ENCODE results near the gene NEDD8. TPM values are rescaled to one million over a fixed set of nuclear protein-coding genes. Genes with fewer than 3 reads are reported as not detected.

The NEDD8 gene
- polyA plus RNA-seq, 1 donor = 176 TPM

DNA sequence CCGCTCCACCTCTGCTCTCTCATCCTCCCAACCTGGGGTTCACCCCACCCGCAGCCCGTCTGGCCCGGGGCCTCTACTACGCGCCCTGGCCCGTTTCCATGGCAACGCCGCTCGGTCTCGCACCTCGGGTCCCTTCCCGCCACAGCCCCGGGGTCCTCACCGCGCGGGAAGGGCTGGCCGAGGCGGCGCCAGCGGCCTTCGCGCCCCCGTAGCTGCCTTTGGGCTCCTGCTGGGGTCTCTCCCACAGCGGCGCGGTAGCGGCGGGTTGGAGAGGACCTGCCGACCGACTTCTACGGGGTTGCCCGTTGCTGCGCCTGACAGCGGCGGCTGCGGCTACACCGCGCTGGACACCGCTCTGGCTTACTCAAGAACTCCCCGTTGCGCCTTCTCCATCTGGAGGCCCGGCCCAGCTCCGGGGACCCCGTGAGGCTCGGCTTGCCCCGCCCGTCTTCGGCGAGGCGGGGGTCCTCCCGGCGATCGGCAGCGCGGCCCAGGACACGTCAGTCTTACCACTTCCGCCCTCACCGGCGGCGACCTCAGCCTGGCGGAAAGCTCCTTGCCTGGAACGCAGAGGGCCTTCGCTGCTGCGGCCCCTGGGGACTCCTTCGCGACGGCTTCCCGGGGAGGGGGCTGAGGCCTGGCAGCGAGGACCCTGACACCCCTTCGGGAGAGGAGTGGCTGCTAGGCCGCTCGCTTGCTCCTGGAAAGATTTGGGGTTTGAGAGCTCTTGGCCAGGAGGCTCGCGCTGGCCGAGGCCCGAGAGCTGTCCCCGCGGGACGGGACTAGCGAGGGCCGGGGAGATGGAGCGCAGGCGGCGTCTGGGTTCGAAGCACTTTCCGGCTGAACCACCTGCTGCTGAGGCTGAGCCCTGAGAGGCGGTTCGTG, 36.7 kb downstream of the NEDD8 start, which contains the start of gene TM9SF1:
Gene TM9SF1, minus strand, starts transcription at position 256 of the 885 bp plus-strand sequence. CDS start 422 bp downstream, outside the sequence.
- peak; percentile 93 for DNase-seq

DNA sequence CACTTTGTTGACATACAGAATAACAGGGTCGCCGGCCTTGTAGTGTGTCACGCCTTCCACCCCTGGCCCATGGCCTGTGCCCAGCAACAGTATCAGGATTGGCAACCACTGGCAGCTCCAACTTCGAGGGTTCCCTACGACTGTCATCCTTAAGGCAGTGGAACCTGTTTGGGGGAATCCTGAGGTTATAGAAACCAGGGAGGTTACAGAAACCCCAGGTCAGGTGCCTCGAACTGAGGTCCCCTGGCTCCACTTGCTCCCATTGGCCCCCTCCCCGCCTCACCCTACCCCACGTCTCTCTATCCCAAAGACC, 37.3 kb downstream of the NEDD8 start:
- no peak for DNase-seq

DNA sequence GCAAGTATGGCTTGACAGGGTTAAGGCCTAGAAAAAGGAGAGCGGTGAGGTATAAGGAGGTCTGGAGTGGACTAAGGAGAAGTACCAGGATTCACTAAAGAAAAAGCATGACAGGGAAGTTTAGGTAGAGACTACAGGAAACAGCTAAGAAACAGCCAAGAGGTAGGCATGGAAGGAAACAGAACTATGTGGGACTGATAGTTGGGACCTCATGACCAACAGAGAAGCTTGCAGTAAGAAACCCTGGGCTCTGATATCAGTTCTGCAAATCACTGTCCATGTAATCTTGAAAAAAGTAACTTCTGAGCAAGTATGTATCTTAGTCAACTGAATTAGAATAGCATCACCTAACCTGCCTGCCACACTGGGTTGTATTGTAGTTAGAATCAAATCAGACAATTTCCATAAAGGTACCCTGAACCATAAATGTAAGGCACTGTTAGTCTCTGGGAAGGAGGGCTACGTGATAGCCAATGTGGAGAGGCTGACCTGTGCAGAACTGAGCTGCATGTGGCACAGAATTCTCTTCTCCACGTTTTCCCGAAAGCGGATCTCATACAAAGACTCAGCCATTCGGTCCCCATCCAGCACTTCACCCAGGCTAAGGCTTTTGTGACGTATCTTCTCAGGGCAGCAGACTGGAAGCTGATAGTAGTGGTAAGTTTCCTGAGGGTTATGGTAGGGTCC, 37.8 kb downstream of the NEDD8 start:
- no peak for DNase-seq

GRCh38 chr14:24192933-24193332, 39.2 kb downstream of the NEDD8 start:
- DNase-seq = no peak

- no peak for DNase-seq
Measured at GRCh38 chr14:24190416-24190815, 41.8 kb downstream of the NEDD8 start.

DNA sequence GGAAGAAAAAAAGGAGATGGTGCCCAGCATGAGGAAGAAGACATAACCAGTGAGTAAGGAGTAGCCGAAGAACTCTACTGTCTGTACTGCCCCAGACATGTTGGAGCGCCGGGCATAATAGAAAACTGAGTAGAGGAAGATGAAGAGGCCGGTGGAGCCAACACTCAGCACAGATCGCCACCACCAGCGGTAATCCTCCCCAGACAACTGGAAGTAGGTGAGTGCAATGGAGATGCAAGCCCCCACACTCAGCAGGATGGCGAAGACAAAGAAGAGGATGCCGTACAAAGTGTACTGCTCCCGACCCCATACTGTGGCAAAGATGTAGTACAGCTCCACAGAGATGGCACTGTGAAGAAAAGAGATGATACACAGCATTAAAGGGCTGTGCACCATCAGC, 42.7 kb downstream of the NEDD8 start:
- DNase-seq = no peak

DNA sequence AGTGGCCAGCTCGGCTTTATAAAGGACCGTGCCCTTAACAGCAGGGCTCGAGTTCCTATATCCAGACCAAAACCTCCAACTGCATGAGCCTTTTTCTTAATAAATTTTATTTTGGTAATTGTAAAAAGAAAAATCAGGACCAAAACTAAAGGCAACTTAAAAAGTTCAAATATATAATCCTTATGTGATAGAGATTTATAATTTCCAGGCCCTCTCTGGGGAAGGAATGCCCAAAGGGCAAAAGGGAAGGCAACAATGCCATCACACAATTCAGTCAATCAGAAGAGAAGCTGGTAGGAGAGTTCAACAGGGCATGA, 43.1 kb downstream of the NEDD8 start:
- DNase-seq = no peak

- DNase-seq = peak; percentile 96
Measured at GRCh38 chr14:24188251-24189058, 43.7 kb downstream of the NEDD8 start, which contains the start of gene IPO4. TSS of gene IPO4 (minus strand) at chr14:24188816. CDS start at chr14:24188787, 29 bp downstream.

DNA sequence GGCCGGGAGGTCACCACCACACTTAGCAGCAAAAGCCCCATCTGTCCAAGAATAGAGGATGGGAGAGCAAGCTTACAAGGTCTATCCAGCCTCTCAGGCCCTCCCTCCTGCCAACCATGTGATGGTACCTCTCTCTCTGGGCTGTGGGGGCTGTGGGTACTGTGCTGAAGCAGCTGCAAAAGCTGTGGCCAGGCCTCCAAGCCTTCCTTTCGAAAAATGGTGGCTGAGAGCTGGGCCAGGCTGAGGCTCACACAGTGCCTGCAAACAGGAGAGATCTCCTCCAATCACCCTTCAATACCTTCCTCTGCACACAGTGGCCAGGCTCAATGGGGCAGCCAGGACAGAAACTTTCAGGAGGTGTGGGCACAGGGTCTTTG, 44.6 kb downstream of the NEDD8 start:
- DNase-seq = no peak

GRCh38 chr14:24186831-24187538, 45.2 kb downstream of the NEDD8 start:
- no peak for DNase-seq

- no peak for DNase-seq
Measured at GRCh38 chr14:24185741-24186140, 46.4 kb downstream of the NEDD8 start.

DNA sequence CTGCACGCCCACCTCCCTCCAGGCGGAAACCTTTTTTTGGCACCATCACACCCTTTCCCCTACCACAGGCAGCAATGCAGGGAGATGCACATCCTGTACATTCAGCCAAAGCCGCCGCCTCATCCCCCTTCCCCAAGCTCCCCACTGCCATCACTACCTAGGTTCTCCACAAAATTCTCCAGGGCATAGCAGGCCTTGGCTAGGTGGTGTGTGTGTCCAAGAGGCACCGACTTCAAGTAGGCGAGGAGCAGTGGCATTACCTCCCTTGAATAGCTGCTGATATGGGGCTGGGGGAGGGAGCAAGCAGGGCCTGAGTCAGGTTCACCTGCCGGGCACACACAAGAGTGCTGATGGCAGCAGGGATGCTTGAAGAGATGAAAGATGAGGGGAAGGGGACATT, 47.1 kb downstream of the NEDD8 start:
- no peak for DNase-seq

GRCh38 chr14:24184104-24184970, 47.8 kb downstream of the NEDD8 start:
- no peak for DNase-seq

- DNase-seq = no peak
Measured at GRCh38 chr14:24183014-24183481, 49.1 kb downstream of the NEDD8 start.

GRCh38 chr14:24182110-24182882, 49.9 kb downstream of the NEDD8 start:
- no peak for DNase-seq

- no peak for DNase-seq
Measured at GRCh38 chr14:24181371-24182077, 50.6 kb downstream of the NEDD8 start.

DNA sequence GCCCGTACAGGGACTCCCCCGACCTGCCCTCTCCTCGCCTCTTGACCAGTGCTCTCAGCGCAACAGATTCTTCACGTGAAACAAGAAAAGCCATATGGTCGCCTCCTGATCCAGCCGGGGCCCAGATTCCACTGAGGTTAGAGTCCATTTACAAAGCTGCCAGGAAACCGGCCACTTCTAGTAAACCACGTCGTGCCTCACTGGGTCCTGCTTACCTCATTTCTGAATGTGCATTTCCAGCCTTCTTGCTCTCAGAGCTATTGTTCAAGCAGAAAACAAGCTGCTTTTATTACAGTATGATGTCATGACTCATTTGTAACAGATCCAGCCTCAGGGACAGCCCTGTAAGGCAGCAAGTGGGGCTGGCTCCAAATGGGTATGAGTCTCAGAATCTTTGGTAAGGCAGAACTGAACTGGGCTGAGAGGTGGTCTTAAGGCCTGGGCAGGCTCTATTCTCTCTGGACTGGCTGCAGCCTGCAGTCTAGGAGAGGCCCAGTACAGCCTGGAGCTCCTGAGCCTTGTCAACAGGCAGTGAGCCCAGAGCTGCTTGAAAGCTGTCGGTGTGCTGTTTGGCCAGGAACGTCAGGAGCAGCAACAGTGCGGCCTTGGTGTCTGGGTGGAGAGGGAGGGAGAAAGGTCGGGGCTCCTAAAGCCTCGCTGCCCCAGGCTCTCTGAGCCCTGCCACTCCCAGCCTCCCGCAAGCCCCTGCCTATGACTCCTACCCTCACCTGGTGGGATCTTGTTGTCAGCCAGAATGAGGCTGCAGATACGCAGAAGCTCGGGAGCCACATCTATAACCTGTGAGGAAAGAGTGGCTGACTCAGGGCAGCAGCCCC, 52.0 kb downstream of the NEDD8 start:
- no peak for DNase-seq

- DNase-seq = no peak
Measured at GRCh38 chr14:24179294-24179960, 52.7 kb downstream of the NEDD8 start.

All from hindlimb muscle (tissue), 1 donor.